CD4-positive, alpha-beta memory T cell (primary cell): Measurements from ENCODE around the gene TEX13A. TPM values are rescaled to one million over a fixed set of nuclear protein-coding genes. Genes with fewer than 3 reads are reported as not detected.

Experiments
- CTCF ChIA-PET: fragments of 350-600 bp; sonication (Branson Sonifier 250); formaldehyde crosslinking; loops from one replicate; lab custom pipeline; 2021; ENCODE audit warnings: inconsistent platforms; ENCODE audit not compliant: partially characterized antibody; lab: Charles Lee
- POLR2A ChIA-PET: fragments of 350-600 bp; sonication (Branson Sonifier 250); formaldehyde crosslinking; loops from one replicate; lab custom pipeline; 2021; ENCODE audit not compliant: partially characterized antibody; lab: Charles Lee
- DNase-seq, 5 donors: peaks; one replicate each; pipeline versions ENCODE4 v3.0.0 to v3.0.0-alpha.2; 2020 to 2022; ENCODE audit warnings: mixed read lengths in 1 of 5
- H3K27ac ChIP-seq: one replicate; pipeline ENCODE4 v1.7.0; 2013; ENCODE audit warnings: low read depth, low read length
- H3K27me3 ChIP-seq: 2 replicates; pipeline ENCODE4 v1.7.0; 2013; ENCODE audit warnings: mild to moderate bottlenecking, low read length, moderate library complexity; ENCODE audit not compliant: insufficient read depth
- H3K36me3 ChIP-seq: 2 replicates; pipeline ENCODE4 v1.7.0; 2013; ENCODE audit warnings: mild to moderate bottlenecking, low read length, moderate library complexity; ENCODE audit not compliant: insufficient read depth
- H3K4me1 ChIP-seq: 2 replicates; pipeline ENCODE4 v1.7.0; 2013; ENCODE audit warnings: mild to moderate bottlenecking, low read length, moderate library complexity; ENCODE audit not compliant: insufficient read depth
- H3K4me3 ChIP-seq, 2 donors: one replicate each; pipeline ENCODE4 v1.7.0; 2013; ENCODE audit warnings: low read length in 2 of 2, mild to moderate bottlenecking in 1 of 2
- H3K9me3 ChIP-seq, 2 donors: one replicate each; pipeline ENCODE4 v1.7.0; 2013; ENCODE audit warnings: low read length in 2 of 2, control low read depth in 1 of 2; ENCODE audit not compliant: control insufficient read depth in 1 of 2
- H3K27ac Mint-ChIP-seq, 7 donors: one replicate each; pipeline ENCODE4 v1.8.0; 2020 to 2021; ENCODE audit warnings: mixed read lengths in 7 of 7, mild to moderate bottlenecking in 6 of 7, inconsistent platforms in 3 of 7, moderate library complexity in 3 of 7
- H3K27me3 Mint-ChIP-seq, 2 donors: one replicate each; pipeline ENCODE4 v1.8.0; 2020 to 2021; ENCODE audit warnings: mixed read lengths in 2 of 2
- H3K36me3 Mint-ChIP-seq, 2 donors: one replicate each; pipeline ENCODE4 v1.8.0; 2020 to 2021; ENCODE audit warnings: mixed read lengths in 2 of 2, inconsistent platforms in 1 of 2, mild to moderate bottlenecking in 1 of 2
- H3K4me1 Mint-ChIP-seq, 4 donors: one replicate each; pipeline ENCODE4 v1.8.0; 2020 to 2021; ENCODE audit warnings: mixed read lengths in 4 of 4, mild to moderate bottlenecking in 1 of 4
- H3K4me3 Mint-ChIP-seq, 8 donors: one replicate each; pipeline ENCODE4 v1.8.0; 2020 to 2021; ENCODE audit warnings: mixed read lengths in 8 of 8, mild to moderate bottlenecking in 7 of 8, moderate library complexity in 6 of 8, inconsistent platforms in 3 of 8
- H3K9me3 Mint-ChIP-seq, 8 donors: one replicate each; pipeline ENCODE4 v1.8.0; 2020 to 2021; ENCODE audit warnings: mixed read lengths in 8 of 8, mild to moderate bottlenecking in 5 of 8, inconsistent platforms in 3 of 8, moderate library complexity in 1 of 8
- intact Hi-C: fragments of 100-400 bp; cut with micrococcal nuclease; formaldehyde crosslinking; loops from one replicate; pipeline ENCODE4 v1.15.1; 2023
- polyA plus RNA-seq, 2 donors: library from polyadenylated mRNA; unstranded; fragments of 300-500 nt; fragmentation: Illumina TruSeq; gene quantifications; one replicate each; pipeline ENCODE4 v1.2.3, GENCODE V29; 2021
- total RNA-seq, 2 experiments: library from RNA; stranded (reverse); gene quantifications; one replicate each; pipeline ENCODE4 v1.2.3, GENCODE V29; 2021

Gene TEX13A, protein sequence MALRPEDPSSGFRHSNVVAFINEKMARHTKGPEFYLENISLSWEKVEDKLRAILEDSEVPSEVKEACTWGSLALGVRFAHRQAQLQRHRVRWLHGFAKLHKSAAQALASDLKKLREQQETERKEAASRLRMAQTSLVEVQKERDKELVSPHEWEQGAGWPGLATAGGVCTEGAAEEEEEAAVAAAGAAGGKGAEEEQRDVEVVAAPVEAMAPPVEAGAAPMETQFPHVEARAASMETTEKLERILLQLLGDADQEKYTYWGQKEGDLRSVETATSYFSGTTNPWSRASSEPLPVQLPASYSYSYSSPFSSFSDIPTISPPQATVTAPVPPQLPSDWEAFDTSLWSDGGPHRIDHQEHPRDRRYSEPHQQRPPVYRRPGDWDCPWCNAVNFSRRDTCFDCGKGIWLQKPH
- not detected for total RNA-seq
- polyA plus RNA-seq = not detected

DNA sequence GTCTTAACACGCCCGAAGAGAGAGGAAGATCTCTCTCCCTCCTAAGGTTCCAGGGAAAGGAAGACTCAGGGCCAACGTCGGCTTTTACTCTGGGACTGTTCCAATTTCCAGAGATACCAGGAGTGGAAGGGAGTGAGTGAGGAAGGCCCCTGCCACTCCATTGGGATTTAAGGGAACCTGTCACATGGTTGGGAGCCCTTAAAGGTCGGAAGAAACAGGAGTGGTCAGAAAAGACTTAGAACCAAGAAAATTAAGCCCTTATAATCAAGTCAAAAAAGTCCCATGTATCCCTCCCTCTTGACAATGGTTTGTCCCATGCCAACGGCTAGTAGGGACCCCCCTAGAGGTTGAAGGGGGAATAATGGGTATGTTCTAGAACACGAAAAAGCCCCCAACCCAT, at the start of gene TEX13A:
Gene TEX13A, minus strand, starts transcription at position 59 of the 400 bp plus-strand sequence. CDS start 297 bp downstream, outside the sequence.
- no peak within 1 kb of the TSS for H3K27ac Mint-ChIP-seq
- H3K27me3 Mint-ChIP-seq = no peaks in the 10 kb centered on the region
- no peak within 1 kb of the TSS for H3K4me3 ChIP-seq
- POLR2A ChIA-PET = no interaction called here
- intact Hi-C loops = no loop called here
- no peak within 1 kb of the TSS for H3K4me3 Mint-ChIP-seq
- no peaks in the 10 kb centered on the region for H3K36me3 ChIP-seq
- no peaks in the 10 kb centered on the region for H3K9me3 ChIP-seq
- no peaks in the 10 kb centered on the region for H3K36me3 Mint-ChIP-seq
- no peaks in the 10 kb centered on the region for H3K4me1 ChIP-seq
- H3K4me1 Mint-ChIP-seq = no peaks in the 10 kb centered on the region
- H3K27ac ChIP-seq = no peak within 1 kb of the TSS
- peaks cover 0 to 6% (median 0%) of the 10 kb centered on the region in 8 donors for H3K9me3 Mint-ChIP-seq
- no peaks in the 10 kb centered on the region for H3K27me3 ChIP-seq
- DNase-seq = no peak
- CTCF ChIA-PET = interaction anchor here (1.2 kb wide), 1 partner anchor 31 kb away, joined by 3 read pairs; no protein-coding TSS in a partner anchor

DNA sequence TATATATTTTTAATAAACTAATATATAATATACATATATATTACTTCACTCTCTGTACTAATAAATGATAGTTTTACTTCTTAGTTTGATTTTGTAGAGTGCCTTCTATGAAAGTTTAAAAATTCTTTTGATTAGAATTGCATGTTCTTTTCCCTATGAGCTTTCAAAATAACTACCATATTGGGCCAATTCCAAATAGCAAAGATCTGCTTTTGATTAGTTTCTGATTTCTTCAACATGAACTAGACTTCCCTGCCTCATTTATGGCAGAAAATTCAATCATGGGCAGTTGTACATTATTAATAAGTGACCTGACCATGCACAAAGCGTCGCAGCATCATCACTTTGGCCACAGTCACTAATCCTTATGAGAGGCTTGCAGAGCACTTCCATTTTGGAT, 48.9 kb upstream of the TEX13A start:
- CTCF ChIA-PET = no interaction called here
- no peak overlapping the region for H3K27ac ChIP-seq
- H3K9me3 ChIP-seq = no peaks in the 10 kb centered on the region
- Mint-ChIP-seq H3K36me3 (no peaks in the 10 kb centered on the region), H3K4me3 (no peak overlapping the region), H3K9me3 (peaks cover 0 to 2% (median 0%) of the 10 kb centered on the region in 8 donors), H3K27ac (no peak overlapping the region), H3K4me1 (no peaks in the 10 kb centered on the region), H3K27me3 (no peaks in the 10 kb centered on the region)
- intact Hi-C loops = no loop called here
- no peak overlapping the region for H3K4me3 ChIP-seq
- no peak for DNase-seq
- no peaks in the 10 kb centered on the region for H3K4me1 ChIP-seq
- H3K36me3 ChIP-seq = no peaks in the 10 kb centered on the region
- POLR2A ChIA-PET = no interaction called here
- H3K27me3 ChIP-seq = no peaks in the 10 kb centered on the region

DNA sequence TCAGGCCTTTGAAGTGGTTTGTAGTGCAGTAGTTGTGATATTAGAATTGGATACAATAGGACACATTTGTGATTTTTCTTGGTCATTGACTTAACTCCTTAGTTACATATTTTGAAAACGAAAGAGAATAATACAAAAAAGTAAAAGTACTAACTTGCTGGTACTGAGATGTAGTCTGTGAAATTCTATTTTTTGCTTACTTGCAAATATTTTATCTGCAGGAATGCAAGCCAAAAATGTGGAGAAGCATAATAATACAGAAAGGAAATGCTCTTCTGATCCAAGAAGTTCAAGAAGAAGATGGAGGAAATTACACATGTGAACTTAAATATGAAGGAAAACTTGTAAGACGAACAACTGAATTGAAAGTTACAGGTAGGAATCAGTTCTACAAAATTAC, 46.7 kb upstream of the TEX13A start:
- CTCF ChIA-PET = no interaction called here
- Histone ChIP-seq H3K4me1 (no peaks in the 10 kb centered on the region), H3K36me3 (no peaks in the 10 kb centered on the region), H3K4me3 (no peak overlapping the region), H3K27ac (no peak overlapping the region), H3K9me3 (no peaks in the 10 kb centered on the region), H3K27me3 (no peaks in the 10 kb centered on the region)
- Mint-ChIP-seq H3K27ac (no peak overlapping the region), H3K9me3 (peaks cover 0 to 4% (median 0%) of the 10 kb centered on the region in 8 donors), H3K27me3 (no peaks in the 10 kb centered on the region), H3K4me1 (no peaks in the 10 kb centered on the region), H3K4me3 (no peak overlapping the region), H3K36me3 (no peaks in the 10 kb centered on the region)
- no peak for DNase-seq
- POLR2A ChIA-PET = no interaction called here
- intact Hi-C loops = no loop called here

DNA sequence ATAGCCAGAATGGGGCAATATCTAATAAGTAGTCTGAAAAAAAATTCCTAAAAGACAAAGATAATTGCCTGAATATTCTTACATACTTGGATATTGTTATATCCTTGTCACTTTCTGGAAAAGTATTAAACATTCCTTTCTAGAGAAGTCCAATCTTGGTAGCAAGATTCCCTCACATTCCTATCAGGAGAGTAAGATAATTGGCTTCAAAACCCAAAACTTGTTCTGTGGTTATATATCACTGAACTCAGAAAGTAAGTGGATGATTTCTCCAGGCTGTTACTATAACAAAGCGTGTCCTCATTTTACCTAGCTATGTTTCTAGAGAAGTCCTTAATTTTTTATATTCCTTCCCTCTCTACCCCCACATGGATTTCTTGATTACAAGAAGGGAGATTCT, 46.0 kb upstream of the TEX13A start:
- Histone ChIP-seq H3K27ac (no peak overlapping the region), H3K4me3 (no peak overlapping the region), H3K4me1 (no peaks in the 10 kb centered on the region), H3K9me3 (no peaks in the 10 kb centered on the region), H3K27me3 (no peaks in the 10 kb centered on the region), H3K36me3 (no peaks in the 10 kb centered on the region)
- Mint-ChIP-seq H3K4me3 (no peak overlapping the region), H3K9me3 (peaks cover 0 to 4% (median 0%) of the 10 kb centered on the region in 8 donors), H3K4me1 (no peaks in the 10 kb centered on the region), H3K27me3 (no peaks in the 10 kb centered on the region), H3K36me3 (no peaks in the 10 kb centered on the region), H3K27ac (no peak overlapping the region)
- ChIA-PET POLR2A (no interaction called here), CTCF (no interaction called here)
- DNase-seq = no peak
- intact Hi-C loops = no loop called here

DNA sequence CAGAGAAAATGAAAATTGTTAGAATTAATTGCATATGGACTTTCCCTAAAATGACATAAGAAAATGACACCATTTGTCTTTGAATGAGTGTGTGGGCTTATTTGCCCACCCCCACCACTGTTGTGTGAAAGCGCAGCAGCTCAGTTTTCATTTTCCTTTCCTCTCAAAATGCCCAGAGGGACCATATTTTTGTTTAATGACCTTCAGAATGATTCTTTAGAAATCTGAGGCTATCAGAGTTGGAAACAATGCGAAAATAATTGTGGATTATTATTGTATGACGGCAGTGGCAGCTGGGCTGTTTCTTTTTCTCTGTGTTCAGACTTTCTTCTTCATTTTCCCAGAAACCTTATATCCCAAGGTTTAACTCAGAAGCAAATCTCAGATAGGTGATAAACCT, 44.6 kb upstream of the TEX13A start:
- no peak overlapping the region for H3K4me3 ChIP-seq
- H3K9me3 ChIP-seq = no peaks in the 10 kb centered on the region
- no peaks in the 10 kb centered on the region for H3K36me3 ChIP-seq
- intact Hi-C loops = no loop called here
- Mint-ChIP-seq H3K4me1 (no peaks in the 10 kb centered on the region), H3K36me3 (no peaks in the 10 kb centered on the region), H3K9me3 (peaks cover 0 to 4% (median 0%) of the 10 kb centered on the region in 8 donors), H3K27me3 (no peaks in the 10 kb centered on the region), H3K27ac (no peak overlapping the region), H3K4me3 (no peak overlapping the region)
- ChIA-PET CTCF (no interaction called here), POLR2A (no interaction called here)
- no peaks in the 10 kb centered on the region for H3K27me3 ChIP-seq
- no peak overlapping the region for H3K27ac ChIP-seq
- H3K4me1 ChIP-seq = no peaks in the 10 kb centered on the region
- DNase-seq = no peak

DNA sequence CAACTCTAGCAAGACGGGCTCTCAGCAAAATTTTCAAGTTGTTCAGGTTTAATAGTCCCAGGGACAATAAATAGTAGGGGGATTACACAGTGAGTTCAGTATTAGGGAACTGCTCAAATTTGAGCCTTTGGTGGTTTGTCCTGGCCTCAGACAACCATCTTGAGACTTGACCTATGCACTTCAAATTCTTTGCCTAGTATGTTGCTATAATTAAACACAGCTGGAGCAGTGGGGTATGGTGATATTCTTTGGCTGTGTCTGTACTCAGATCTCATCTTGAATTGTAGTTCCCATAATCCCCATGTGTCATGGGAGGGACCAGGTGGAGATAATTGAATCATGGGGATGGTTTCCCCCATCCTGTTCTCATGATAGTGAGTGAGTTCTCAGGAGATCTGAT, 43.3 kb upstream of the TEX13A start:
- intact Hi-C loops = no loop called here
- no peaks in the 10 kb centered on the region for H3K4me1 Mint-ChIP-seq
- Histone ChIP-seq H3K4me3 (no peak overlapping the region), H3K4me1 (no peaks in the 10 kb centered on the region), H3K36me3 (no peaks in the 10 kb centered on the region), H3K27me3 (no peaks in the 10 kb centered on the region), H3K27ac (no peak overlapping the region), H3K9me3 (no peaks in the 10 kb centered on the region)
- H3K36me3 Mint-ChIP-seq = no peaks in the 10 kb centered on the region
- no peaks in the 10 kb centered on the region for H3K27me3 Mint-ChIP-seq
- DNase-seq = no peak
- ChIA-PET POLR2A (no interaction called here), CTCF (no interaction called here)
- no peak overlapping the region for H3K4me3 Mint-ChIP-seq
- H3K9me3 Mint-ChIP-seq = peaks cover 0 to 4% (median 0%) of the 10 kb centered on the region in 8 donors
- no peak overlapping the region for H3K27ac Mint-ChIP-seq

DNA sequence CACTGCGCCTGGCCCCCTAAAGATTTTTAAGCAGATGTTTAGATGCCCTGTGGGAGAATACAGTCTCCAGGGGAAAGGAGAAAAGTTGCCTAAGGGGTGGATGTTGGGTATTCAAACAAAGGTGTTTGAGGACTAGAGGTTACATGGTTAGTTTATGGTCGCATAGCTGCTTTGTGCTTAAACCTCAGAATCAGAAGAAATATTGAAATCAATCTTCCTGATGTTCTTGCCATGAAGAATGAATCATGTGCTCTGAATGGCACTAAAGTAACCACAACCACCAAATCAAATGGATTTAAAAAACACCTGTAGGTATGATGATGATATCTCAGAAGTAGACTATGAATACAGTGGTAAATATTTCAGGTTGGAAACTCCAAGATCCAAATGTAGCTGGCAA, 42.7 kb upstream of the TEX13A start:
- H3K4me1 Mint-ChIP-seq = no peaks in the 10 kb centered on the region
- intact Hi-C loops = no loop called here

More for the DNA sequence above, 42.7 kb upstream of the TEX13A start:
- DNase-seq = no peak
- H3K9me3 ChIP-seq = no peaks in the 10 kb centered on the region
- no peaks in the 10 kb centered on the region for H3K36me3 ChIP-seq
- Mint-ChIP-seq H3K36me3 (no peaks in the 10 kb centered on the region), H3K27ac (no peak overlapping the region), H3K27me3 (no peaks in the 10 kb centered on the region), H3K4me3 (no peak overlapping the region), H3K9me3 (peaks cover 0 to 4% (median 0%) of the 10 kb centered on the region in 8 donors)
- no peak overlapping the region for H3K27ac ChIP-seq
- ChIA-PET CTCF (no interaction called here), POLR2A (no interaction called here)
- no peaks in the 10 kb centered on the region for H3K4me1 ChIP-seq
- H3K4me3 ChIP-seq = no peak overlapping the region
- no peaks in the 10 kb centered on the region for H3K27me3 ChIP-seq
